OCI-LY3 (cell line): Measurements from ENCODE around the gene ZFP69B.

Experiments
- H2AFZ ChIP-seq: fragments of 200-600, 300-600 bp; shearing (Covaris generic); 2 replicates; pipeline ENCODE4 v1.6.0; 2014; ENCODE audit warnings: antibody characterized with exemption, low read depth, low read length
- H3K27ac ChIP-seq: fragments of 200-600, 300-600 bp; sonication (generic); 2 replicates; pipeline ENCODE4 v1.5.1; 2014; ENCODE audit warnings: mild to moderate bottlenecking, low read length, moderate library complexity, mixed read lengths
- H3K27me3 ChIP-seq: fragments of 200-600, 300-600 bp; sonication (generic); 2 replicates; pipeline ENCODE4 v1.6.1; 2014; ENCODE audit warnings: low read depth, low read length, mixed read lengths
- H3K36me3 ChIP-seq: fragments of 200-600, 300-600 bp; sonication (generic); replicated peaks from 2 replicates; pipeline ENCODE3; 2014; ENCODE audit warnings: low read depth, low read length, mixed read lengths
- H3K4me1 ChIP-seq: fragments of 300-600, 200-600 bp; sonication (generic); 2 replicates; pipeline ENCODE4 v1.6.1; 2014; ENCODE audit warnings: low read length, mixed read lengths
- H3K4me2 ChIP-seq: fragments of 200-600, 300-600 bp; sonication (generic); 2 replicates; pipeline ENCODE4 v1.6.1; 2014; ENCODE audit warnings: low read length, mixed read lengths
- H3K4me3 ChIP-seq: fragments of 300-600, 200-600 bp; sonication (generic); 2 replicates; pipeline ENCODE4 v1.5.1; 2014; ENCODE audit warnings: antibody characterized with exemption, mild to moderate bottlenecking, low read length, moderate library complexity
- H3K79me2 ChIP-seq: fragments of 300-600, 200-600 bp; shearing (Covaris generic); 2 replicates; pipeline ENCODE4 v1.6.1; 2014; ENCODE audit warnings: mild to moderate bottlenecking, low read length, mixed read lengths
- H3K9ac ChIP-seq: fragments of 300-600, 200-600 bp; shearing (Covaris generic); 2 replicates; pipeline ENCODE4 v1.6.0; 2014; ENCODE audit warnings: mild to moderate bottlenecking, low read length, moderate library complexity
- H3K9me3 ChIP-seq: fragments of 200-600, 300-600 bp; shearing (Covaris generic); 2 replicates; pipeline ENCODE4 v1.6.1; 2014; ENCODE audit warnings: low read length, mixed read lengths; ENCODE audit not compliant: insufficient read depth
- H4K20me1 ChIP-seq: fragments of 200-600, 300-600 bp; sonication (generic); 2 replicates; pipeline ENCODE4 v1.6.1; 2016; ENCODE audit warnings: low read length, mixed read lengths; ENCODE audit not compliant: insufficient read depth
- CTCF ChIP-seq: fragments of 200-600, 300-600 bp; sonication (generic); IDR thresholded peaks from 2 replicates; pipeline ENCODE4 v1.5.1; 2014; ENCODE audit warnings: antibody characterized with exemption, low read length, low read depth
- EZH2phosphoT487 ChIP-seq: fragments of 200-600 bp; shearing (Covaris generic); IDR thresholded peaks from 2 replicates; pipeline ENCODE4 v1.6.1; 2018; ENCODE audit warnings: antibody characterized with exemption, mixed run types, low read depth

The ZFP69B gene

GRCh38 chr1:40411843-40412242, 38.4 kb upstream of the ZFP69B start:
- peaks cover 67% of the 10 kb centered on the region for H3K36me3 ChIP-seq
- H3K9ac ChIP-seq, result no peak overlapping the region
- H4K20me1 ChIP-seq, result no peaks in the 10 kb centered on the region
- no peaks in the 10 kb centered on the region for H3K79me2 ChIP-seq
- no peak overlapping the region for H3K27ac ChIP-seq
- no peaks in the 10 kb centered on the region for H3K9me3 ChIP-seq
- H2AFZ ChIP-seq, result no peak overlapping the region
- H3K4me3 ChIP-seq, result no peak overlapping the region
- H3K4me1 ChIP-seq, result no peaks in the 10 kb centered on the region
- H3K4me2 ChIP-seq, result no peak overlapping the region
- no peaks in the 10 kb centered on the region for H3K27me3 ChIP-seq
- no peak for TF ChIP-seq EZH2phosphoT487
- no peak for TF ChIP-seq CTCF

- H3K27ac ChIP-seq, result no peak overlapping the region
- TF ChIP-seq CTCF (no peak), EZH2phosphoT487 (no peak)
- H3K9me3 ChIP-seq, result no peaks in the 10 kb centered on the region
- no peaks in the 10 kb centered on the region for H3K27me3 ChIP-seq
- no peaks in the 10 kb centered on the region for H3K79me2 ChIP-seq
- no peak overlapping the region for H3K4me2 ChIP-seq
- H3K4me1 ChIP-seq, result no peaks in the 10 kb centered on the region
- no peak overlapping the region for H3K4me3 ChIP-seq
- H4K20me1 ChIP-seq, result no peaks in the 10 kb centered on the region
- no peak overlapping the region for H2AFZ ChIP-seq
- no peak overlapping the region for H3K9ac ChIP-seq
- peaks cover 77% of the 10 kb centered on the region for H3K36me3 ChIP-seq
Observed at GRCh38 chr1:40413527-40414252, 36.6 kb upstream of the ZFP69B start.

GRCh38 chr1:40414331-40414730, 35.9 kb upstream of the ZFP69B start:
- no peaks in the 10 kb centered on the region for H3K27me3 ChIP-seq
- no peak overlapping the region for H3K4me3 ChIP-seq
- no peak overlapping the region for H3K4me2 ChIP-seq
- TF ChIP-seq CTCF (no peak), EZH2phosphoT487 (no peak)
- H3K36me3 ChIP-seq, result peaks cover 74% of the 10 kb centered on the region
- no peaks in the 10 kb centered on the region for H3K9me3 ChIP-seq
- H3K9ac ChIP-seq, result no peak overlapping the region
- no peaks in the 10 kb centered on the region for H4K20me1 ChIP-seq
- H2AFZ ChIP-seq, result no peak overlapping the region
- H3K79me2 ChIP-seq, result no peaks in the 10 kb centered on the region
- no peaks in the 10 kb centered on the region for H3K4me1 ChIP-seq
- H3K27ac ChIP-seq, result no peak overlapping the region

GRCh38 chr1:40416709-40417108, 33.6 kb upstream of the ZFP69B start:
- TF ChIP-seq EZH2phosphoT487 (no peak), CTCF (no peak)
- Histone ChIP-seq H3K4me1 (no peaks in the 10 kb centered on the region), H4K20me1 (no peaks in the 10 kb centered on the region), H2AFZ (no peak overlapping the region), H3K36me3 (peaks cover 76% of the 10 kb centered on the region), H3K4me2 (no peak overlapping the region), H3K9ac (no peak overlapping the region), H3K9me3 (no peaks in the 10 kb centered on the region), H3K27me3 (no peaks in the 10 kb centered on the region), H3K27ac (no peak overlapping the region), H3K79me2 (no peaks in the 10 kb centered on the region), H3K4me3 (no peak overlapping the region)
